GM11168 (cell line): ENCODE data around the gene MOB3A.
"Not testable (repeated sequence)": the region's sequence is repeated elsewhere in the genome, so short reads cannot be mapped to it uniquely, and the experiment has no call there.

Source experiments
- in situ Hi-C: fragments of 300-500 bp; cut with MboI; formaldehyde crosslinking; loops from one replicate; pipeline ENCODE4 v1.12.0; 2022; ENCODE audit warnings: low sequenced_read_pairs; ENCODE audit not compliant: unreplicated experiment

The MOB3A gene

GRCh38 chr19:2096034-2096479 lies at the start of gene MOB3A:
Gene MOB3A (minus strand): TSS chr19:2096326. CDS start chr19:2078560, 17,766 bp downstream.
- in situ Hi-C loops, result no loop called here

GRCh38 chr19:2145831-2146241 lies 49.7 kb upstream of the MOB3A start:
- in situ Hi-C loops, result no loop called here

- in situ Hi-C loops, result no loop called here
Observed at GRCh38 chr19:2144190-2144589, 48.1 kb upstream of the MOB3A start.

- in situ Hi-C loops, result no loop called here
Observed at GRCh38 chr19:2142173-2142829, 46.2 kb upstream of the MOB3A start.

- in situ Hi-C loops, result no loop called here
Observed at GRCh38 chr19:2140138-2140569, 44.0 kb upstream of the MOB3A start.

GRCh38 chr19:2139385-2140137 lies 43.4 kb upstream of the MOB3A start:
- in situ Hi-C loops, result no loop called here

- in situ Hi-C loops, result no loop called here
Observed at GRCh38 chr19:2138061-2138728, 42.1 kb upstream of the MOB3A start.

GRCh38 chr19:2136796-2137195 lies 40.7 kb upstream of the MOB3A start:
- in situ Hi-C loops, result no loop called here

GRCh38 chr19:2135474-2136402 lies 39.6 kb upstream of the MOB3A start:
- in situ Hi-C loops, result no loop called here

GRCh38 chr19:2132731-2133490 lies 36.8 kb upstream of the MOB3A start:
- in situ Hi-C loops, result no loop called here

GRCh38 chr19:2132191-2132590 lies 36.1 kb upstream of the MOB3A start:
- in situ Hi-C loops, result no loop called here

GRCh38 chr19:2131012-2131975 lies 35.2 kb upstream of the MOB3A start:
- in situ Hi-C loops, result not testable (repeated sequence)

GRCh38 chr19:2129892-2130770 lies 34.0 kb upstream of the MOB3A start:
- in situ Hi-C loops, result no loop called here

- in situ Hi-C loops, result no loop called here
Observed at GRCh38 chr19:2129486-2129885, 33.4 kb upstream of the MOB3A start.

- in situ Hi-C loops, result no loop called here
Observed at GRCh38 chr19:2129022-2129421, 32.9 kb upstream of the MOB3A start.

- in situ Hi-C loops, result not testable (repeated sequence)
Observed at GRCh38 chr19:2128252-2128651, 32.1 kb upstream of the MOB3A start.

- in situ Hi-C loops, result no loop called here
Observed at GRCh38 chr19:2127758-2128157, 31.6 kb upstream of the MOB3A start.
